ENCODE measurements around the gene KASH5. TPM values are rescaled to one million over a fixed set of nuclear protein-coding genes. Genes with fewer than 3 reads are reported as not detected.
A peak's percentile ranks its signal among the peaks of the same experiment; 100 is the strongest.

The KASH5 gene
- total RNA-seq, 1 donor from 2014 or later: 2.2 TPM

DNA sequence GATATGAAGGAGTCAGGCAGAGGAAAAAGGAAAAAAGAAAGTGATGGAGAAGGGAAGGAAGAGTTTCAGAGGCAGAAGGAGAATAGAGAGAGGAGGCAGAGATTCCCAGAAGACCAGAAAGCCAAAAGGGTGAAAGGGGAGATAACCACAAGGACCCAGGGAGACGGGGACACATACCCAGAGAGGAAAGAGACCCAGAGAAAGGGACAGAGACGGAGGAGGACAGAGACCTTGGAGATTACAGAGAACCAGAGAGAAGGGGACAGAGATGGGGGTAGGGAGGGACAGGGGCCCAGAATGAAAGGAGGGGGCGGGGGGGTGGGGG lies 33.8 kb downstream of the KASH5 start:
- Histone ChIP-seq H3K27me3 (peaks cover 54% of the 10 kb centered on the region), H3K36me3 (no peaks in the 10 kb centered on the region), H3K27ac (no peak overlapping the region), H3K9me3 (no peaks in the 10 kb centered on the region), H3K4me3 (no peak overlapping the region), H3K4me1 (peaks cover 13% of the 10 kb centered on the region)
- TF ChIP-seq, protein P1, sequence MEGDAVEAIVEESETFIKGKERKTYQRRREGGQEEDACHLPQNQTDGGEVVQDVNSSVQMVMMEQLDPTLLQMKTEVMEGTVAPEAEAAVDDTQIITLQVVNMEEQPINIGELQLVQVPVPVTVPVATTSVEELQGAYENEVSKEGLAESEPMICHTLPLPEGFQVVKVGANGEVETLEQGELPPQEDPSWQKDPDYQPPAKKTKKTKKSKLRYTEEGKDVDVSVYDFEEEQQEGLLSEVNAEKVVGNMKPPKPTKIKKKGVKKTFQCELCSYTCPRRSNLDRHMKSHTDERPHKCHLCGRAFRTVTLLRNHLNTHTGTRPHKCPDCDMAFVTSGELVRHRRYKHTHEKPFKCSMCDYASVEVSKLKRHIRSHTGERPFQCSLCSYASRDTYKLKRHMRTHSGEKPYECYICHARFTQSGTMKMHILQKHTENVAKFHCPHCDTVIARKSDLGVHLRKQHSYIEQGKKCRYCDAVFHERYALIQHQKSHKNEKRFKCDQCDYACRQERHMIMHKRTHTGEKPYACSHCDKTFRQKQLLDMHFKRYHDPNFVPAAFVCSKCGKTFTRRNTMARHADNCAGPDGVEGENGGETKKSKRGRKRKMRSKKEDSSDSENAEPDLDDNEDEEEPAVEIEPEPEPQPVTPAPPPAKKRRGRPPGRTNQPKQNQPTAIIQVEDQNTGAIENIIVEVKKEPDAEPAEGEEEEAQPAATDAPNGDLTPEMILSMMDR (IDR thresholded peaks at IDR 0.05): no peak
- ATAC-seq (no peak), DNase-seq (no peak)
- intact Hi-C loops (cut with DNase I): no loop called here

DNA sequence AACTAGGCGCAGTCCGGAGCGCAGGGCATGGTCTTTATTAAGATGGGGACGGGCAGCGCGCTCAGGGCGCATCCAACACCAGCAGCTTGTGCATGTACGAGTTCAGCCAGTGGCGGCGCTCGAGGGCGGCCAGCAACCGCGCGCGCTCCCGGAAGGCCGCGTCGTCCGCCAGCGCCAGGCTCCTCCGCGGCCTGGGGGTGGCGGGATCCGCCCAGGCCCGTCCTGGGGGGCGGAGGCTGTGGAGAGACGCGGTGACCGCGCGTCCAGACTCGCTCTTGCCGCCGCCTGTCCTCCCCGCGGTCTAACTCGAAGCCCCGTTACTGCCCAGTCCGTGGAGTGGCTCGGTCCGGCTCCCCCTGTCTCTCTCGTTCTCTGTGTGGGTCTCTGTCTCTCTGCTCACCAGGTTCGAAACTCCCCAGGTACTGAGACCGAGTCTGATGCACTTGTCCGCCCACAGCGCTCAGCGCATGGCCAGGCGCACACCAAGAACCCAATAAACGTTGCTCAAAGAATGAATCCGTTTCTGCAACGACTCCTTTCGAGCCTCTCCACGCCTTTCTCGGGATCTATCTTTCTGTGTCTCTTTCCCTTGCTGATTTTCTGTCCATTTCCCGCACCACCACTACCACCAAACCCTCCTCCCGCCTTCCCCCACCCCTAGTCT lies 34.5 kb downstream of the KASH5 start:
- ATAC-seq (peak; percentile 67), DNase-seq (no peak)
- peak overlapping the region; percentile 16 for H3K4me3 ChIP-seq
- H3K9me3 ChIP-seq: no peaks in the 10 kb centered on the region
- H3K4me1 ChIP-seq: peaks cover 13% of the 10 kb centered on the region
- no peaks in the 10 kb centered on the region for H3K36me3 ChIP-seq
- intact Hi-C loops (cut with DNase I): no loop called here
- no peak overlapping the region for H3K27ac ChIP-seq
- TF ChIP-seq, protein P1 (IDR thresholded peaks at IDR 0.05): peak; percentile 42
- peaks cover 61% of the 10 kb centered on the region for H3K27me3 ChIP-seq

DNA sequence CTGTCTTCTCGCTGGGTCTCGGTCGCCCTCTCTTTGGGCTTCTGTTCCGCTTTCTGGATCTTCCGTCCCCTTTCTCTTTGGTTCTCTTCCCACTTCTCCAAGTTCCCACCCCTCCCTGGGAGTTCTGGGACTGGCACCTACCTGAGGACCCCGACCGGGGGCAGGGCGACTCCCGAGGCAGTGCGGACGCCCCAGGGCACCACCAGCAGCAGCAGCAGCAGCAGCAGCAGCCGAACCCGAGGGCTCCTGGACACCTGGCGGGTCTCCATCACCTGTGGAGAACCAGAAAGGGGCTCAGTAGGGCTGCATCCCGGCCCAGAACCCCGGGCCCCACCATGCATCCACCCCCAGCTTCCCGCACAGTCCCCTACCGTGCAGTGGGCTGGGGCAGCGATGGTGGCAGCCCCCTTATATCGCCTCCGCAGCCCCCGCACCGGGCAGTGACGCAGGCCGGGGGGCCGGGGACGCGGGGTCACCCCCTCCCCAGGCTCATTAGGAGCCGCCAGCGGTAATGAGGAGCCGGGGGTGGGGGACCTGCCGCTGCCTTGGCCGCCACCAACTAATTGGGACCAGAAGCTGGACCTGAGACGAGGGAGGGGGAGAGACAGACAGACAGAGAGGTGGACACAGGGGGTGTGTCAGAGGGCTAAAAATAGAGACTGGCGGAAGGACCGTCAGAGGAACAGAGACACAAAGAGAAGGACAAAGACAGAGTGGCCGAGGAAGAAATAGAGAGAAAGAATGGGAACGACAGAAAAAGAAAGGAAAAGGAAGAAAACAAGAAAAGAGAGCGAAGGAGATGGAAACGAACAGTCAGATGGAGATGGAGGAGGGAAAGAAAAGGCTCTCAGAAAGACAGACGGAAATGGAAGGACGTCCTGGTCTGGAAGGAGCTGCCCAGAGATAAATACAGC lies 35.3 kb downstream of the KASH5 start, which contains the start of gene PTH2:
Gene PTH2 (minus strand): TSS at position 371 of the 914 bp plus-strand sequence. CDS start 102 bp downstream, at position 269.
- intact Hi-C loops (cut with DNase I): no loop called here
- Histone ChIP-seq H3K4me3 (peak within 1 kb of the TSS; percentile 16), H3K27me3 (peaks cover 69% of the 10 kb centered on the region), H3K36me3 (no peaks in the 10 kb centered on the region), H3K27ac (no peak within 1 kb of the TSS), H3K9me3 (no peaks in the 10 kb centered on the region), H3K4me1 (peaks cover 17% of the 10 kb centered on the region)
- ATAC-seq (no peak), DNase-seq (no peak)
- TF ChIP-seq, protein P1 (IDR thresholded peaks at IDR 0.05): no peak

DNA sequence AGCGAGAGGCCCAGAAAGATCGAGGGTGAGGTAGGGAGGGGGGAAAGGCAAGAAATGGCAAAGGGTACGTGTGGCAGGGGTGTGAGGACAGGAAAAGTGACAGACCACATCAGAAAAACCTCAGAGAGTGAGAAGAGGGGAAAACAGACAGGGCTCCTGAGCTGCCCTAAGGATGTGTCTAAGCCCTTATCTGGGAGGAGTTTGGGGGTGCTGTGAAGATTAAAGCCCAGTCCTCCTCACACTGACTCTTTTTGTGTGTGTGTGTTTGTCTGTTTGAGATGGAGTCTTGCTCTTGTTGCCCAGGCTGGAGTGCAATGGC lies 35.9 kb downstream of the KASH5 start:
- Histone ChIP-seq H3K4me3 (no peak overlapping the region), H3K9me3 (no peaks in the 10 kb centered on the region), H3K36me3 (no peaks in the 10 kb centered on the region), H3K27me3 (peaks cover 75% of the 10 kb centered on the region), H3K4me1 (peaks cover 17% of the 10 kb centered on the region), H3K27ac (no peak overlapping the region)
- DNase-seq (no peak), ATAC-seq (no peak)
- TF ChIP-seq, protein P1 (IDR thresholded peaks at IDR 0.05): no peak
- intact Hi-C loops (cut with DNase I): no loop called here

DNA sequence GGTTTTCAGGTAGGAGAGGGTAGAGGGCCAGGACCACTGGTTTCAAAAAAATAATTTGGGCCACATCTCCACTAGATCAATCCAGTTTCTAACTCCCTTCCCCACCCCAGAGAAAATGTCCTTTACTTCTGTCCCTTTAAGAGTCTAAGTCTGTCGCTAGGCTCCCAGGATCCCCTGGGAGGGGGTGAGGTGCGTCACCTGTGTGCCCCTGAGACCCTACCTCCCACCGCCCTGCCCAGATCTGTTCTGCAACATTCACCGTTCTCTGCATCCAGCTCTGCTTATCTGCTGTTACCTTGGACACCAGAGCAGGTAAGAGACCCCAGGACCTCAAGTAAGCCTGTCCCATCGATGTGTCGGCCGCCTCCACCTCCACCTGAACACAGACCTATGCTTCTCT lies 37.1 kb downstream of the KASH5 start, which contains the start of gene GFY:
Gene GFY (plus strand): TSS at position 211 of the 400 bp plus-strand sequence. CDS start 1,043 bp downstream, outside the sequence.
- TF ChIP-seq, protein P1 (IDR thresholded peaks at IDR 0.05): no peak
- H3K27me3 ChIP-seq: peaks cover 84% of the 10 kb centered on the region
- H3K4me1 ChIP-seq: peaks cover 17% of the 10 kb centered on the region

More for the DNA sequence above, 37.1 kb downstream of the KASH5 start, which contains the start of gene GFY:
- intact Hi-C loops (cut with DNase I): no loop called here
- no peaks in the 10 kb centered on the region for H3K36me3 ChIP-seq
- H3K9me3 ChIP-seq: no peaks in the 10 kb centered on the region
- no peak within 1 kb of the TSS for H3K27ac ChIP-seq
- ATAC-seq (no peak), DNase-seq (no peak)
- H3K4me3 ChIP-seq: no peak within 1 kb of the TSS

Data from upper lobe of right lung (tissue), 1 donor.